WERI-Rb-1 (cell line): ENCODE measurements around the gene PTCD1.
A peak's percentile ranks its signal among the peaks of the same experiment; 100 is the strongest.

Experiments
- DNase-seq: peaks from one replicate; pipeline ENCODE4 v3.0.0-alpha.2; 2020
- H3K27ac ChIP-seq: fragments of 250-450 bp; sonication (Bioruptor Pico); 2 replicates; pipeline ENCODE4 v1.5.1; 2020; ENCODE audit warnings: mild to moderate bottlenecking, moderate library complexity
- H3K27me3 ChIP-seq: fragments of 250-450 bp; sonication (Bioruptor Pico); 2 replicates; pipeline ENCODE4 v1.5.1; 2021; ENCODE audit warnings: mild to moderate bottlenecking, low read depth, moderate library complexity; ENCODE audit not compliant: insufficient read depth, severe bottlenecking
- H3K36me3 ChIP-seq: fragments of 250-450 bp; sonication (Bioruptor Pico); 2 replicates; pipeline ENCODE4 v1.5.1; 2020; ENCODE audit warnings: mild to moderate bottlenecking, moderate library complexity
- H3K4me3 ChIP-seq: 2 replicates; pipeline ENCODE4 v1.5.1; 2011; ENCODE audit warnings: low read depth, mild to moderate bottlenecking, control low read depth, low read length
- H3K9me3 ChIP-seq: fragments of 250-450 bp; sonication (Bioruptor Pico); 2 replicates; pipeline ENCODE4 v1.5.1; 2021; ENCODE audit warnings: mild to moderate bottlenecking, moderate library complexity; ENCODE audit not compliant: severe bottlenecking
- CTCF ChIP-seq: IDR thresholded peaks from 2 replicates; pipeline ENCODE4 v1.5.1; 2011; ENCODE audit warnings: low read depth, mild to moderate bottlenecking, control low read depth, inconsistent platforms, low read length

PTCD1 gene

GRCh38 chr7:99460651-99461050 is 22.1 kb upstream of the PTCD1 start:
- Histone ChIP-seq H3K9me3 (no peaks in the 10 kb centered on the region), H3K27ac (no peak overlapping the region), H3K36me3 (peaks cover 83% of the 10 kb centered on the region), H3K27me3 (no peaks in the 10 kb centered on the region), H3K4me3 (no peak overlapping the region)
- no peak for TF ChIP-seq CTCF
- DNase-seq = no peak

GRCh38 chr7:99459087-99459486 is 20.5 kb upstream of the PTCD1 start:
- TF ChIP-seq CTCF = peak; percentile 64
- Histone ChIP-seq H3K36me3 (peaks cover 91% of the 10 kb centered on the region), H3K9me3 (no peaks in the 10 kb centered on the region), H3K27me3 (no peaks in the 10 kb centered on the region), H3K4me3 (no peak overlapping the region), H3K27ac (no peak overlapping the region)
- peak; percentile 46 for DNase-seq

- H3K4me3 ChIP-seq = no peak overlapping the region
- peaks cover 92% of the 10 kb centered on the region for H3K36me3 ChIP-seq
These were observed 19.3 kb upstream of the PTCD1 start for GRCh38 chr7:99457650-99458493.

GRCh38 chr7:99457050-99457649 is 18.6 kb upstream of the PTCD1 start:
- Histone ChIP-seq H3K27me3 (no peaks in the 10 kb centered on the region), H3K27ac (no peak overlapping the region), H3K36me3 (peaks cover 93% of the 10 kb centered on the region), H3K4me3 (no peak overlapping the region), H3K9me3 (no peaks in the 10 kb centered on the region)
- DNase-seq = no peak
- no peak for TF ChIP-seq CTCF

More at GRCh38 chr7:99457650-99458493, 19.3 kb upstream of the PTCD1 start:
- Histone ChIP-seq H3K27ac (no peak overlapping the region), H3K9me3 (no peaks in the 10 kb centered on the region), H3K27me3 (no peaks in the 10 kb centered on the region)
- TF ChIP-seq CTCF = no peak
- DNase-seq = no peak

- H3K9me3 ChIP-seq = no peaks in the 10 kb centered on the region
- DNase-seq = no peak
- H3K4me3 ChIP-seq = no peak overlapping the region
- no peaks in the 10 kb centered on the region for H3K27me3 ChIP-seq
- no peak overlapping the region for H3K27ac ChIP-seq
- H3K36me3 ChIP-seq = peaks cover 96% of the 10 kb centered on the region
- no peak for TF ChIP-seq CTCF
These were observed 17.7 kb upstream of the PTCD1 start for GRCh38 chr7:99456288-99456687.

GRCh38 chr7:99455874-99456273 is 17.3 kb upstream of the PTCD1 start:
- TF ChIP-seq CTCF = no peak
- no peak for DNase-seq

More at GRCh38 chr7:99455874-99456273, 17.3 kb upstream of the PTCD1 start:
- Histone ChIP-seq H3K36me3 (peaks cover 98% of the 10 kb centered on the region), H3K27ac (no peak overlapping the region), H3K4me3 (no peak overlapping the region), H3K9me3 (no peaks in the 10 kb centered on the region), H3K27me3 (no peaks in the 10 kb centered on the region)
